HCT116 (cell line): ENCODE data around the gene POC1A.

Experiments
- ATF3 ChIP-seq: IDR thresholded peaks from 2 replicates; pipeline ENCODE4 v1.6.1; 2012
- CEBPB ChIP-seq: IDR thresholded peaks from 2 replicates; pipeline ENCODE4 v1.6.1; 2012; ENCODE audit warnings: low read depth
- CTCF ChIP-seq, 3 experiments: fragments of 200-600 bp in 1 of 3; sonication (generic) in 1 of 3; IDR thresholded peaks in 2 of 3; conservative IDR thresholded peaks in 1 of 3; 2 replicates each; pipeline ENCODE4 v1.5.1; 2012 to 2017; ENCODE audit warnings: low read depth in 2 of 3, low read length in 2 of 3, antibody characterized with exemption in 1 of 3, borderline replicate concordance in 1 of 3, control low read depth in 1 of 3, mild to moderate bottlenecking in 1 of 3, mixed read lengths in 1 of 3, mixed run types in 1 of 3, moderate library complexity in 1 of 3; ENCODE audit not compliant: insufficient read depth in 1 of 3
- EGR1 ChIP-seq: IDR thresholded peaks from 2 replicates; pipeline ENCODE4 v1.6.1; 2012; ENCODE audit warnings: low read depth
- ELF1 ChIP-seq: IDR thresholded peaks from 2 replicates; pipeline ENCODE4 v1.6.1; 2012; ENCODE audit warnings: low read depth, borderline replicate concordance
- EZH2 ChIP-seq: fragments of 200-600 bp; sonication (generic); IDR thresholded peaks from 2 replicates; pipeline ENCODE4 v1.6.1; 2017; ENCODE audit warnings: antibody characterized with exemption, mixed run types
- EZH2phosphoT487 ChIP-seq: fragments of 200-600 bp; IDR thresholded peaks from 2 replicates; pipeline ENCODE4 v1.6.1; 2018; ENCODE audit warnings: antibody characterized with exemption, borderline replicate concordance
- MAX ChIP-seq: IDR thresholded peaks from 2 replicates; pipeline ENCODE4 v1.6.1; 2012
- POLR2A ChIP-seq: IDR thresholded peaks from 2 replicates; pipeline ENCODE4 v1.7.0; 2011; ENCODE audit warnings: borderline replicate concordance; ENCODE audit not compliant: insufficient read depth, insufficient read length; ENCODE audit errors: extremely low read depth
- POLR2AphosphoS5 ChIP-seq: IDR thresholded peaks from 2 replicates; pipeline ENCODE4 v1.6.1; 2011; ENCODE audit warnings: mild to moderate bottlenecking, low read depth, low read length, moderate library complexity
- REST ChIP-seq: IDR thresholded peaks from 2 replicates; pipeline ENCODE4 v1.6.1; 2012; ENCODE audit warnings: low read depth
- SRF ChIP-seq: IDR thresholded peaks from 2 replicates; pipeline ENCODE4 v1.6.1; 2012; ENCODE audit warnings: low read depth

GRCh38 chr3:52067046-52067445 is 87.2 kb downstream of the POC1A start:
- TF ChIP-seq CTCF (IDR thresholded peaks at IDR 0.05 in 2 of 3, conservative IDR thresholded peaks at IDR 0.05 in 1 of 3; ENCODE audit: borderline replicate concordance in 1 of 3, insufficient read depth in 1 of 3, low read depth in 2 of 3, low read length in 2 of 3) (no peak), POLR2A (no peak), REST (no peak), CEBPB (no peak), EZH2 (no peak), ATF3 (no peak), POLR2AphosphoS5 (no peak), EZH2phosphoT487 (no peak), ELF1 (no peak), MAX (no peak), SRF (no peak), EGR1 (no peak)
